Liver (tissue), 3 donors: ENCODE measurements around the gene PINLYP.

Experiments used
- EGR1 ChIP-seq, 2 donors: IDR thresholded peaks; 2 replicates each; pipeline ENCODE4 v1.6.1; 2016 to 2018; ENCODE audit warnings: antibody characterized with exemption in 2 of 2, low read depth in 2 of 2
- JUND ChIP-seq, 2 donors: IDR thresholded peaks; 2 replicates each; pipeline ENCODE4 v1.6.1; 2016; ENCODE audit warnings: antibody characterized with exemption in 2 of 2
- NR2F2 ChIP-seq: IDR thresholded peaks from 2 replicates; pipeline ENCODE4 v1.6.1; 2016; ENCODE audit warnings: antibody characterized with exemption
- RAD21 ChIP-seq, 2 donors: IDR thresholded peaks; 2 replicates each; pipeline ENCODE4 v1.6.1; 2016; ENCODE audit warnings: antibody characterized with exemption in 2 of 2, mild to moderate bottlenecking in 2 of 2
- RXRA ChIP-seq, 2 donors: IDR thresholded peaks; 2 replicates each; pipeline ENCODE4 v1.6.1; 2017 to 2018; ENCODE audit warnings: antibody characterized with exemption in 2 of 2, mild to moderate bottlenecking in 1 of 2
- SP1 ChIP-seq: IDR thresholded peaks from 2 replicates; pipeline ENCODE4 v1.6.1; 2018; ENCODE audit warnings: antibody characterized with exemption, mild to moderate bottlenecking
- TAF1 ChIP-seq: conservative IDR thresholded peaks from 2 replicates; pipeline ENCODE4 v1.6.1; 2016; ENCODE audit warnings: antibody characterized with exemption, mild to moderate bottlenecking
- YY1 ChIP-seq: IDR thresholded peaks from 2 replicates; pipeline ENCODE4 v1.6.1; 2016; ENCODE audit warnings: antibody characterized with exemption, mild to moderate bottlenecking
- TF ChIP-seq, protein P1 (sequence below): fragments of 150-350 bp; IDR thresholded peaks from 2 replicates; pipeline ENCODE4 v1.5.1; 2017; ENCODE audit warnings: improper control_type of control experiment, low read depth, low read length; ENCODE audit not compliant: missing input control
- TF ChIP-seq, protein P2 (sequence below): IDR thresholded peaks from 2 replicates; pipeline ENCODE4 v1.6.1; 2016; ENCODE audit warnings: antibody characterized with exemption
- TF ChIP-seq, protein P3 (sequence below): IDR thresholded peaks from 2 replicates; pipeline ENCODE4 v1.6.1; 2016; ENCODE audit warnings: antibody characterized with exemption, mild to moderate bottlenecking
- donor health status: healthy.
- donor health status: healthy.

DNA sequence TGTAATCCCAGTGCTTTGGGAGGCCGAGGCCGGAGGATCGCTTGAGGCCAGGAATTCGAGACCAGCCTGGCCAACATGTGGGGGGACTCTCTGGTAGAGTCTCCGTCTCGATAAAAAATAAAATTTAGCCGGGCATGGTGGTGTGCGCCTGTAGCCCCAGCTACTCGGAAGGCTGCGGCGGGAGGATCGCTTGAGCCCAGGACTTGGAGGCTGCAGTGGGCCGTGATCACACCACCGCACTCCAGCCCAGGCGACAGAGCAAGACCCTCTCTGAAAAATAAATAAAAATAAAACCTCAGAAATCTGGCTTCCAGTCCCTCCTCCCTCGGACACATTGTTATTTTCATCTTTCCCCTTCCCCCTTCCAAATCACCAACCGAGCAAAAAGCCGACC, 20.0 kb downstream of the PINLYP start:
- TF ChIP-seq, protein P1, sequence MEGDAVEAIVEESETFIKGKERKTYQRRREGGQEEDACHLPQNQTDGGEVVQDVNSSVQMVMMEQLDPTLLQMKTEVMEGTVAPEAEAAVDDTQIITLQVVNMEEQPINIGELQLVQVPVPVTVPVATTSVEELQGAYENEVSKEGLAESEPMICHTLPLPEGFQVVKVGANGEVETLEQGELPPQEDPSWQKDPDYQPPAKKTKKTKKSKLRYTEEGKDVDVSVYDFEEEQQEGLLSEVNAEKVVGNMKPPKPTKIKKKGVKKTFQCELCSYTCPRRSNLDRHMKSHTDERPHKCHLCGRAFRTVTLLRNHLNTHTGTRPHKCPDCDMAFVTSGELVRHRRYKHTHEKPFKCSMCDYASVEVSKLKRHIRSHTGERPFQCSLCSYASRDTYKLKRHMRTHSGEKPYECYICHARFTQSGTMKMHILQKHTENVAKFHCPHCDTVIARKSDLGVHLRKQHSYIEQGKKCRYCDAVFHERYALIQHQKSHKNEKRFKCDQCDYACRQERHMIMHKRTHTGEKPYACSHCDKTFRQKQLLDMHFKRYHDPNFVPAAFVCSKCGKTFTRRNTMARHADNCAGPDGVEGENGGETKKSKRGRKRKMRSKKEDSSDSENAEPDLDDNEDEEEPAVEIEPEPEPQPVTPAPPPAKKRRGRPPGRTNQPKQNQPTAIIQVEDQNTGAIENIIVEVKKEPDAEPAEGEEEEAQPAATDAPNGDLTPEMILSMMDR: no peak
- TF ChIP-seq YY1 (no peak), RAD21 (IDR thresholded peaks at IDR 0.05) (no peak), SP1 (no peak), JUND (IDR thresholded peaks at IDR 0.05) (no peak), TAF1 (no peak), EGR1 (IDR thresholded peaks at IDR 0.05; ENCODE audit: low read depth in 2 of 2) (no peak), NR2F2 (no peak), RXRA (IDR thresholded peaks at IDR 0.05) (no peak)
- TF ChIP-seq, protein P2, sequence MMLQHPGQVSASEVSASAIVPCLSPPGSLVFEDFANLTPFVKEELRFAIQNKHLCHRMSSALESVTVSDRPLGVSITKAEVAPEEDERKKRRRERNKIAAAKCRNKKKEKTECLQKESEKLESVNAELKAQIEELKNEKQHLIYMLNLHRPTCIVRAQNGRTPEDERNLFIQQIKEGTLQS: no peak
- TF ChIP-seq, protein P3, sequence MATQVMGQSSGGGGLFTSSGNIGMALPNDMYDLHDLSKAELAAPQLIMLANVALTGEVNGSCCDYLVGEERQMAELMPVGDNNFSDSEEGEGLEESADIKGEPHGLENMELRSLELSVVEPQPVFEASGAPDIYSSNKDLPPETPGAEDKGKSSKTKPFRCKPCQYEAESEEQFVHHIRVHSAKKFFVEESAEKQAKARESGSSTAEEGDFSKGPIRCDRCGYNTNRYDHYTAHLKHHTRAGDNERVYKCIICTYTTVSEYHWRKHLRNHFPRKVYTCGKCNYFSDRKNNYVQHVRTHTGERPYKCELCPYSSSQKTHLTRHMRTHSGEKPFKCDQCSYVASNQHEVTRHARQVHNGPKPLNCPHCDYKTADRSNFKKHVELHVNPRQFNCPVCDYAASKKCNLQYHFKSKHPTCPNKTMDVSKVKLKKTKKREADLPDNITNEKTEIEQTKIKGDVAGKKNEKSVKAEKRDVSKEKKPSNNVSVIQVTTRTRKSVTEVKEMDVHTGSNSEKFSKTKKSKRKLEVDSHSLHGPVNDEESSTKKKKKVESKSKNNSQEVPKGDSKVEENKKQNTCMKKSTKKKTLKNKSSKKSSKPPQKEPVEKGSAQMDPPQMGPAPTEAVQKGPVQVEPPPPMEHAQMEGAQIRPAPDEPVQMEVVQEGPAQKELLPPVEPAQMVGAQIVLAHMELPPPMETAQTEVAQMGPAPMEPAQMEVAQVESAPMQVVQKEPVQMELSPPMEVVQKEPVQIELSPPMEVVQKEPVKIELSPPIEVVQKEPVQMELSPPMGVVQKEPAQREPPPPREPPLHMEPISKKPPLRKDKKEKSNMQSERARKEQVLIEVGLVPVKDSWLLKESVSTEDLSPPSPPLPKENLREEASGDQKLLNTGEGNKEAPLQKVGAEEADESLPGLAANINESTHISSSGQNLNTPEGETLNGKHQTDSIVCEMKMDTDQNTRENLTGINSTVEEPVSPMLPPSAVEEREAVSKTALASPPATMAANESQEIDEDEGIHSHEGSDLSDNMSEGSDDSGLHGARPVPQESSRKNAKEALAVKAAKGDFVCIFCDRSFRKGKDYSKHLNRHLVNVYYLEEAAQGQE: no peak
